Neural cell (in vitro differentiated cells): ENCODE measurements around the gene SHANK1.

Source experiments
- EP300 ChIP-seq: fragments of 450-650 bp; conservative IDR thresholded peaks from 2 replicates; pipeline ENCODE4 v1.6.1; 2014; ENCODE audit warnings: antibody characterized with exemption, mild to moderate bottlenecking, moderate library complexity; ENCODE audit not compliant: poor library complexity, severe bottlenecking
- SMC3 ChIP-seq: fragments of 450-650 bp; conservative IDR thresholded peaks from 2 replicates; pipeline ENCODE4 v1.6.1; 2014; ENCODE audit warnings: antibody characterized with exemption, mild to moderate bottlenecking, moderate library complexity; ENCODE audit not compliant: poor library complexity

GRCh38 chr19:50668879-50669278 is 50.7 kb downstream of the SHANK1 start:
- TF ChIP-seq SMC3 (no peak), EP300 (no peak)
